Upper lobe of left lung (tissue), 6 donors: ENCODE measurements around the gene DSCAM. TPM values are rescaled to one million over a fixed set of nuclear protein-coding genes. Genes with fewer than 3 reads are reported as not detected.

Source experiments
- ATAC-seq, 2 donors: fragments of 200-7000 bp; cut with Tn5 transposase; one replicate each; pipeline ENCODE4 v1.9.1; 2022; ENCODE audit warnings: mild to moderate bottlenecking in 2 of 2, moderate library complexity in 2 of 2; ENCODE audit not compliant: low FRiP score in 2 of 2
- DNase-seq, 2 donors: peaks; one replicate each; pipeline ENCODE4 v3.0.0-alpha.2; 2019 to 2020
- H3K27ac ChIP-seq, 4 donors: fragments of 200-600 bp; sonication (generic); one replicate each; pipeline ENCODE4 v1.5.1; 2016 to 2019
- H3K27me3 ChIP-seq, 4 donors: fragments of 200-600 bp; sonication (generic); one replicate each; pipeline ENCODE4 v1.5.1; 2017 to 2019
- H3K36me3 ChIP-seq, 4 donors: fragments of 200-600 bp; sonication (generic); one replicate each; pipeline ENCODE4 v1.5.1; 2016 to 2019
- H3K4me1 ChIP-seq, 4 donors: fragments of 200-600 bp; sonication (generic); one replicate each; pipeline ENCODE4 v1.5.1; 2018 to 2019
- H3K4me3 ChIP-seq, 4 donors: fragments of 200-600 bp; sonication (generic); one replicate each; pipeline ENCODE4 v1.5.1; 2017 to 2019; ENCODE audit warnings: mild to moderate bottlenecking in 2 of 4, moderate library complexity in 1 of 4
- H3K9me3 ChIP-seq, 4 donors: fragments of 200-600 bp; sonication (generic); one replicate each; pipeline ENCODE4 v1.5.1; 2018 to 2019
- CTCF ChIP-seq, 6 experiments: fragments of 450-650 bp in 4 of 6; fragments of 200-600 bp in 2 of 6; sonication (generic) in 2 of 6; IDR thresholded peaks; one replicate each; pipeline ENCODE4 v1.5.1; 2016 to 2019; ENCODE audit warnings: antibody characterized with exemption in 6 of 6
- EP300 ChIP-seq, 4 donors: sonication (generic); formaldehyde crosslinking; IDR thresholded peaks; one replicate each; pipeline ENCODE4 v1.5.1; 2017; ENCODE audit warnings: antibody characterized with exemption in 4 of 4, control low read depth in 2 of 4
- POLR2A ChIP-seq, 4 donors: fragments of 450-650 bp; IDR thresholded peaks; one replicate each; pipeline ENCODE4 v1.5.1; 2016 to 2017; ENCODE audit warnings: antibody characterized with exemption in 4 of 4, mild to moderate bottlenecking in 2 of 4
- POLR2AphosphoS5 ChIP-seq, 2 donors: sonication (generic); formaldehyde crosslinking; IDR thresholded peaks; one replicate each; pipeline ENCODE4 v1.5.1; 2017; ENCODE audit warnings: antibody characterized with exemption in 2 of 2
- WGBS, 2 donors: methylation state at CpG; one replicate each; pipeline ENCODE4 v1.1.5; 2017 to 2018; 5-methylcytosine and 5-hydroxymethylcytosine counted together
- total RNA-seq, 6 donors: library from RNA; depleted of rRNA in 4 of 6; stranded (reverse); fragments of >200 nt in 4 of 6; gene quantifications; one replicate each; pipeline versions ENCODE4 v1.1.0 to v1.2.1, GENCODE V29; 2016 to 2021
- donor health status: DM: no; HTN: no; CAD: no; lungs with moderate emphysema.
- donor health status: DM: no; HTN: yes; CAD: no; lungs with severe emphysema.

The DSCAM gene
- total RNA-seq, 6 donors from 2014 or later = under 0.01 to 0.61 (median 0.26) TPM; not detected in 1

DNA sequence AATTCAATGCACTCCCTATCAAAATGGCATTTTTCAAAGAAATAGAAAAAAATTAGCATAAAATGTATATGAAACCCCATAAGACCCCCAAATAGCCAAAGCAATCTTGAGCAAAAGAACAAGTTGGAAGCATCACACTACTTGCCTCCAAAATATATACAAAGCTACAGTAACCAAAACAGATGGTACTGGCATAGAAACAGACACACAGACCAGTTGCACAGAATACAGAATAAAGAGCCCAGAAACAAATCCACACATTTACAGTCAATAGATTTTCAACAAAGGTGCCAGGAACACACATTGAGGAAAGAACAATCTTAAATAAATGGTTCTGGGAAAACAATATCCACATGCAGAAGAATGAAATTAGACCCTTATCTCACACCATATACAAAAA lies 350.8 kb downstream of the DSCAM start:
- H3K4me3 ChIP-seq = no peak overlapping the region
- peaks cover 0 to 7% (median 2%) of the 10 kb centered on the region in 4 donors for H3K9me3 ChIP-seq
- H3K27me3 ChIP-seq = no peaks in the 10 kb centered on the region
- DNase-seq (no peak), ATAC-seq (no peak)
- H3K27ac ChIP-seq = no peak overlapping the region
- TF ChIP-seq POLR2A (IDR thresholded peaks at IDR 0.05) (no peak), POLR2AphosphoS5 (IDR thresholded peaks at IDR 0.05) (no peak), EP300 (IDR thresholded peaks at IDR 0.05) (no peak), CTCF (IDR thresholded peaks at IDR 0.05) (no peak)
- no peaks in the 10 kb centered on the region for H3K36me3 ChIP-seq
- no peaks in the 10 kb centered on the region for H3K4me1 ChIP-seq

- H3K4me3 ChIP-seq = no peak overlapping the region
- no peak overlapping the region for H3K27ac ChIP-seq
- ATAC-seq = no peak
- H3K4me1 ChIP-seq = no peaks in the 10 kb centered on the region
- DNase-seq = no peak
- TF ChIP-seq CTCF (IDR thresholded peaks at IDR 0.05) = no peak
- no peak for TF ChIP-seq POLR2AphosphoS5 (IDR thresholded peaks at IDR 0.05)
- no peak for TF ChIP-seq POLR2A (IDR thresholded peaks at IDR 0.05)
- no peak for TF ChIP-seq EP300 (IDR thresholded peaks at IDR 0.05)
- no peaks in the 10 kb centered on the region for H3K36me3 ChIP-seq
- no peaks in the 10 kb centered on the region for H3K27me3 ChIP-seq
- peaks cover 0 to 7% (median 2%) of the 10 kb centered on the region in 4 donors for H3K9me3 ChIP-seq
- 29 to 73% methylated on average over 1 of the region's 1 CpG for WGBS, 2 donors
Measured at GRCh38 chr21:40490408-40490807, 356.6 kb downstream of the DSCAM start.

DNA sequence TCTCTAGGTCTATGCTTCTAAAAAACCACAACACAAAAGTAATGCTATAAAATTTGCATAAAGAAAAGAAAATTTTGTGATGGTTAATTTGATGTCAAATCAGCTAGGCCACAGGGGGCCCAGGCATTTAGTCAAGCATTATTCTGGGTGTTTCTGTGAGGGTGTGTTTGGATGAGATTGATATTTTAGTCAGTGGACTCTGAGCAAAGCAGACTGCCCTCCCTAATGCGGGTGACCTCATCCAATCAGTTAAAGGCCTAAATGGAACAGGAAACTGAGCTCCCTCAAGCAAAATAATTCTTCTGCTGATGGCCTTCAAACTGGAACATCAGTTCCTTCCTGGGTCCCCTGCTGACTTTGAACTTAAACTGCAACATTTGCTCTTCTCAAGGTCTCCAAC lies 358.0 kb downstream of the DSCAM start:
- DNase-seq = no peak
- H3K27me3 ChIP-seq = no peaks in the 10 kb centered on the region
- H3K9me3 ChIP-seq = peaks cover 0 to 7% (median 2%) of the 10 kb centered on the region in 4 donors
- no peaks in the 10 kb centered on the region for H3K4me1 ChIP-seq
- WGBS, 2 donors = 93 to 100% methylated on average over 1 of the region's 1 CpG
- no peak for TF ChIP-seq POLR2A (IDR thresholded peaks at IDR 0.05)
- no peak for TF ChIP-seq POLR2AphosphoS5 (IDR thresholded peaks at IDR 0.05)
- no peak for TF ChIP-seq EP300 (IDR thresholded peaks at IDR 0.05)
- TF ChIP-seq CTCF (IDR thresholded peaks at IDR 0.05) = no peak
- no peak overlapping the region for H3K4me3 ChIP-seq
- no peak for ATAC-seq
- H3K36me3 ChIP-seq = no peaks in the 10 kb centered on the region
- H3K27ac ChIP-seq = no peak overlapping the region

DNA sequence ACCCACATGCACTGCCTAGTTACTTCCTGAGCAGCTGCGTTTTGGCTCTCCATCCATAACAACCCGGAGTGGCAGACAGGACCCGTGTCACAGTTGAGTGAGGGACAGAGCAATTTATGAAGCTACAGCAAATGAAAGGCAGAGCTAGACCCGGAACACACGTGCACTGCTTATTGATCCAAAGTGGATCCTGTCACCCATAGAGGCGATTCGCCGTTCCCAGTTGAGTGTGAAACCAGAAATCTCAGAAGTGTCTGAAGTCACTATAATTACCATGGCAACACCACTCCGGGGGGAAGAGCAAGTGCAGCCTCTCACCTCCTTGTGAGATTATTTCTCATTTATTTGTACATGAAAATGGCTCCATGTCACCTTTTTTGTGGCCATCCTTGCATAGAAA lies 365.2 kb downstream of the DSCAM start:
- Histone ChIP-seq H3K27me3 (no peaks in the 10 kb centered on the region), H3K9me3 (no peaks in the 10 kb centered on the region), H3K4me3 (no peak overlapping the region), H3K4me1 (no peaks in the 10 kb centered on the region), H3K27ac (no peak overlapping the region), H3K36me3 (no peaks in the 10 kb centered on the region)
- TF ChIP-seq EP300 (IDR thresholded peaks at IDR 0.05) (no peak), POLR2A (IDR thresholded peaks at IDR 0.05) (no peak), CTCF (IDR thresholded peaks at IDR 0.05) (no peak), POLR2AphosphoS5 (IDR thresholded peaks at IDR 0.05) (no peak)
- DNase-seq (no peak), ATAC-seq (no peak)
- WGBS, 2 donors = 76 to 79% methylated on average over 9 of the region's 9 CpGs

GRCh38 chr21:40474513-40474912 lies 372.4 kb downstream of the DSCAM start:
- DNase-seq = peak in 1 of 2 donors; percentile 24
- no peak for ATAC-seq
- no peaks in the 10 kb centered on the region for H3K27me3 ChIP-seq
- 94 to 98% methylated on average over 14 to 15 of the region's 15 CpGs for WGBS, 2 donors
- H3K36me3 ChIP-seq = no peaks in the 10 kb centered on the region
- no peaks in the 10 kb centered on the region for H3K4me1 ChIP-seq
- H3K27ac ChIP-seq = no peak overlapping the region
- H3K4me3 ChIP-seq = no peak overlapping the region
- TF ChIP-seq POLR2A (IDR thresholded peaks at IDR 0.05) (no peak), CTCF (IDR thresholded peaks at IDR 0.05) (no peak), EP300 (IDR thresholded peaks at IDR 0.05) (no peak), POLR2AphosphoS5 (IDR thresholded peaks at IDR 0.05) (no peak)
- no peaks in the 10 kb centered on the region for H3K9me3 ChIP-seq
